Neural cell (in vitro differentiated cells): ENCODE measurements around the gene NTHL1.

Experiments
- EP300 ChIP-seq: fragments of 450-650 bp; conservative IDR thresholded peaks from 2 replicates; pipeline ENCODE4 v1.6.1; 2014; ENCODE audit warnings: antibody characterized with exemption, mild to moderate bottlenecking, moderate library complexity; ENCODE audit not compliant: poor library complexity, severe bottlenecking
- EZH2 ChIP-seq: fragments of 200-600, 300-800 bp; shearing (Covaris generic), sonication (generic); IDR thresholded peaks from 2 replicates; pipeline ENCODE4 v1.6.1; 2014; ENCODE audit warnings: antibody characterized with exemption, low read length, borderline replicate concordance, mild to moderate bottlenecking; ENCODE audit not compliant: insufficient read depth, poor library complexity, severe bottlenecking
- MXI1 ChIP-seq: fragments of 450-650 bp; conservative IDR thresholded peaks from 2 replicates; pipeline ENCODE4 v1.6.1; 2014; ENCODE audit warnings: antibody characterized with exemption, mild to moderate bottlenecking; ENCODE audit not compliant: poor library complexity, severe bottlenecking
- POLR2AphosphoS5 ChIP-seq: IDR thresholded peaks from 2 replicates; pipeline ENCODE4 v1.6.1; 2012
- RAD21 ChIP-seq: fragments of 450-650 bp; conservative IDR thresholded peaks from 2 replicates; pipeline ENCODE4 v1.6.1; 2014; ENCODE audit warnings: antibody characterized with exemption, mild to moderate bottlenecking, moderate library complexity
- TAF1 ChIP-seq: IDR thresholded peaks from 2 replicates; pipeline ENCODE4 v1.6.1; 2012; ENCODE audit warnings: low read depth
- TF ChIP-seq, protein P1 (sequence below): fragments of 450-650 bp; IDR thresholded peaks from 2 replicates; pipeline ENCODE4 v1.5.1; 2014; ENCODE audit warnings: antibody characterized with exemption, mild to moderate bottlenecking, moderate library complexity; ENCODE audit not compliant: poor library complexity, severe bottlenecking
- TF ChIP-seq, protein P2 (sequence below): IDR thresholded peaks from 2 replicates; pipeline ENCODE4 v1.6.1; 2012; ENCODE audit warnings: borderline replicate concordance

DNA sequence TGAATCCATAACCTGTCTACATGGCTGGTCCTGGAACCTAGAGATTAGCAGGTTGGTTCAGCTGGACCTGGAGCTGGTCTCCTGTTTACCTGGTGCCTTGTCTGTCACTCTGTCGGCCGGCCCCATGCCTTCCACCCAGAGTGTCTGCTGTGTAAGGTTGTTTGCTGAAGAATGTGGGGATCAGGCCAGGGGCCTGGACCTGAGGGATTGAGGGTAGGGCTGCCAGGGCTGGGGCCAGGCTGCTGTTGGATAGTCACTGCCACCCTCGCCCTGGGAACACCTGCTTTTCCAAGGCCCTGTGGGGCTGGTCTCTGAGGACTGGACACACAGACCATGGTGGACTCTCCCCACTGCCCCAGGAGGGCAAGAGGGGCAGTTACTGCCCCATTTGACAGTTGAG, 19.5 kb downstream of the NTHL1 start:
- TF ChIP-seq, protein P1, sequence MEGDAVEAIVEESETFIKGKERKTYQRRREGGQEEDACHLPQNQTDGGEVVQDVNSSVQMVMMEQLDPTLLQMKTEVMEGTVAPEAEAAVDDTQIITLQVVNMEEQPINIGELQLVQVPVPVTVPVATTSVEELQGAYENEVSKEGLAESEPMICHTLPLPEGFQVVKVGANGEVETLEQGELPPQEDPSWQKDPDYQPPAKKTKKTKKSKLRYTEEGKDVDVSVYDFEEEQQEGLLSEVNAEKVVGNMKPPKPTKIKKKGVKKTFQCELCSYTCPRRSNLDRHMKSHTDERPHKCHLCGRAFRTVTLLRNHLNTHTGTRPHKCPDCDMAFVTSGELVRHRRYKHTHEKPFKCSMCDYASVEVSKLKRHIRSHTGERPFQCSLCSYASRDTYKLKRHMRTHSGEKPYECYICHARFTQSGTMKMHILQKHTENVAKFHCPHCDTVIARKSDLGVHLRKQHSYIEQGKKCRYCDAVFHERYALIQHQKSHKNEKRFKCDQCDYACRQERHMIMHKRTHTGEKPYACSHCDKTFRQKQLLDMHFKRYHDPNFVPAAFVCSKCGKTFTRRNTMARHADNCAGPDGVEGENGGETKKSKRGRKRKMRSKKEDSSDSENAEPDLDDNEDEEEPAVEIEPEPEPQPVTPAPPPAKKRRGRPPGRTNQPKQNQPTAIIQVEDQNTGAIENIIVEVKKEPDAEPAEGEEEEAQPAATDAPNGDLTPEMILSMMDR: no peak
- no peak for TF ChIP-seq POLR2AphosphoS5
- TF ChIP-seq, protein P2, sequence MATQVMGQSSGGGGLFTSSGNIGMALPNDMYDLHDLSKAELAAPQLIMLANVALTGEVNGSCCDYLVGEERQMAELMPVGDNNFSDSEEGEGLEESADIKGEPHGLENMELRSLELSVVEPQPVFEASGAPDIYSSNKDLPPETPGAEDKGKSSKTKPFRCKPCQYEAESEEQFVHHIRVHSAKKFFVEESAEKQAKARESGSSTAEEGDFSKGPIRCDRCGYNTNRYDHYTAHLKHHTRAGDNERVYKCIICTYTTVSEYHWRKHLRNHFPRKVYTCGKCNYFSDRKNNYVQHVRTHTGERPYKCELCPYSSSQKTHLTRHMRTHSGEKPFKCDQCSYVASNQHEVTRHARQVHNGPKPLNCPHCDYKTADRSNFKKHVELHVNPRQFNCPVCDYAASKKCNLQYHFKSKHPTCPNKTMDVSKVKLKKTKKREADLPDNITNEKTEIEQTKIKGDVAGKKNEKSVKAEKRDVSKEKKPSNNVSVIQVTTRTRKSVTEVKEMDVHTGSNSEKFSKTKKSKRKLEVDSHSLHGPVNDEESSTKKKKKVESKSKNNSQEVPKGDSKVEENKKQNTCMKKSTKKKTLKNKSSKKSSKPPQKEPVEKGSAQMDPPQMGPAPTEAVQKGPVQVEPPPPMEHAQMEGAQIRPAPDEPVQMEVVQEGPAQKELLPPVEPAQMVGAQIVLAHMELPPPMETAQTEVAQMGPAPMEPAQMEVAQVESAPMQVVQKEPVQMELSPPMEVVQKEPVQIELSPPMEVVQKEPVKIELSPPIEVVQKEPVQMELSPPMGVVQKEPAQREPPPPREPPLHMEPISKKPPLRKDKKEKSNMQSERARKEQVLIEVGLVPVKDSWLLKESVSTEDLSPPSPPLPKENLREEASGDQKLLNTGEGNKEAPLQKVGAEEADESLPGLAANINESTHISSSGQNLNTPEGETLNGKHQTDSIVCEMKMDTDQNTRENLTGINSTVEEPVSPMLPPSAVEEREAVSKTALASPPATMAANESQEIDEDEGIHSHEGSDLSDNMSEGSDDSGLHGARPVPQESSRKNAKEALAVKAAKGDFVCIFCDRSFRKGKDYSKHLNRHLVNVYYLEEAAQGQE: no peak
- TF ChIP-seq EZH2: no peak
- TF ChIP-seq EP300: no peak
- no peak for TF ChIP-seq RAD21
- TF ChIP-seq MXI1: no peak
- TF ChIP-seq TAF1: no peak
